NT2/D1 (cell line): ENCODE data around the gene MED12L.

Experiments
- DNase-seq: peaks from one replicate; pipeline ENCODE4 v3.0.0-alpha.2; 2011; ENCODE audit warnings: low read depth, low spot score
- H3K27me3 ChIP-seq: 2 replicates; pipeline ENCODE4 v1.6.0; 2011; ENCODE audit warnings: mild to moderate bottlenecking; ENCODE audit not compliant: insufficient read length, insufficient read depth
- H3K36me3 ChIP-seq: 2 replicates; pipeline ENCODE4 v1.6.1; 2011; ENCODE audit warnings: mild to moderate bottlenecking, low read length, mixed read lengths; ENCODE audit not compliant: insufficient read depth, insufficient read length
- H3K4me1 ChIP-seq: 2 replicates; pipeline ENCODE4 v1.5.1; 2011; ENCODE audit not compliant: insufficient read depth, insufficient read length
- H3K4me3 ChIP-seq: 2 replicates; pipeline ENCODE4 v1.5.1; 2011; ENCODE audit warnings: low read depth; ENCODE audit not compliant: insufficient read length
- H3K9ac ChIP-seq: 2 replicates; pipeline ENCODE4 v1.6.0; 2011; ENCODE audit warnings: low read depth; ENCODE audit not compliant: insufficient read length
- H3K9me3 ChIP-seq: 2 replicates; pipeline ENCODE4 v1.5.1; 2011; ENCODE audit warnings: mild to moderate bottlenecking, low read length; ENCODE audit not compliant: insufficient read depth
- SUZ12 ChIP-seq: IDR thresholded peaks from 2 replicates; pipeline ENCODE4 v1.6.1; 2011; ENCODE audit not compliant: insufficient read length, insufficient read depth; ENCODE audit errors: extremely low read depth
- YY1 ChIP-seq: IDR thresholded peaks from 2 replicates; pipeline ENCODE4 v1.6.1; 2011; ENCODE audit not compliant: insufficient read length, insufficient read depth
- ZNF274 ChIP-seq: IDR thresholded peaks from 2 replicates; pipeline ENCODE4 v1.6.1; 2011; ENCODE audit warnings: mild to moderate bottlenecking, low read depth, low read length

MED12L gene

DNA sequence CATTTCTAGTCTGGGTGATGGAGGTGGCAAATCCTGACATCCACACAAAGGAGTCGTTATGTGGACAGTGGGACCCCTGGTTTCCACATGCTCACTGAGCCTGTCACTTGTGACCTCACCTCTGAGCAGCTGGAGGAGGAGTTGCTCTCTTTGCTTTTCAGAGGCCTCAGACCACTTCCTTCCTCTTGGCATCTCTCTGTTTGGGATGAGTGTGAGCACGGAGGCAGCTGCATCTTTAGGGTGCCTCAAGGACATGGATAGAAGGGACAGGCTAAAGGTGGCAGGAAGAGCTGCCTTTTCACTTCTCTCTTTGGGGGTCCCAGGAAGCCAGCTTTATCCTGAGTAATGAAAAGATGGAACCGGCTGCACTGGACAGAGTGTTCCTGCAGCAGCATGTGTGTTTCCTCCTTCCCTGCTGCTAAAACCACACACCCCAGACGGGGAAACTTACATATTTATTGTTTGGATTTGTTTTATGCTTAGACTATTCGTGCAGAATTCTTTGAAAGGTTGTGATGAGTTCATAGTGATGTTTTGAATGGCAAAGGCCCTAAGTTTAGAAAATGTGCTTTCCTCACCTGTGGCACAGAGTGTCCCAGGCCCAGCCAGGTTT lies 85.8 kb downstream of the MED12L start:
- no peak overlapping the region for H3K9ac ChIP-seq
- no peaks in the 10 kb centered on the region for H3K9me3 ChIP-seq
- TF ChIP-seq SUZ12 (no peak), YY1 (no peak), ZNF274 (no peak)
- H3K36me3 ChIP-seq: peaks cover 7% of the 10 kb centered on the region
- no peaks in the 10 kb centered on the region for H3K27me3 ChIP-seq
- H3K4me3 ChIP-seq: no peak overlapping the region
- H3K4me1 ChIP-seq: no peaks in the 10 kb centered on the region
- DNase-seq: no peak

DNA sequence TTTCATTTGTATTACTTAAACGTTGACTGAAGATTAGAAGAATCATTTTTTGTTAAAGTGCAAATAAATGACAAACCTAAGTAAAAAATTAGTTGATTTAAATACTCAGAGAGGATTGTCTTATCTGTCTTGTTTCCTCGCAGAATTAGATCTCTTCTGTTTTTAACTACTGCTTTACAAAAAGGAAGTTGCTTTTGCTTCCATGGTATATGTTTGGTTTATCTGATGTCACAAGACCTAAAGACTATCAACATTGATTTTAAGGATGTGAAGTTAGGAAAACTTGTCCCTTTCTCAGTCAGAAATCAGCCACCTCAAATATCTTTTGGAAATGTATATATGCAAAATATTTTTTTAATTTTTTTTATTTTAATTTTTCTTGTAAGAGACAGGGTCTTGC lies 88.9 kb downstream of the MED12L start:
- no peak overlapping the region for H3K4me3 ChIP-seq
- no peaks in the 10 kb centered on the region for H3K9me3 ChIP-seq
- H3K9ac ChIP-seq: no peak overlapping the region
- no peak for DNase-seq
- H3K4me1 ChIP-seq: no peaks in the 10 kb centered on the region
- H3K27me3 ChIP-seq: no peaks in the 10 kb centered on the region
- TF ChIP-seq ZNF274 (no peak), YY1 (no peak), SUZ12 (no peak)
- H3K36me3 ChIP-seq: peaks cover 3% of the 10 kb centered on the region

DNA sequence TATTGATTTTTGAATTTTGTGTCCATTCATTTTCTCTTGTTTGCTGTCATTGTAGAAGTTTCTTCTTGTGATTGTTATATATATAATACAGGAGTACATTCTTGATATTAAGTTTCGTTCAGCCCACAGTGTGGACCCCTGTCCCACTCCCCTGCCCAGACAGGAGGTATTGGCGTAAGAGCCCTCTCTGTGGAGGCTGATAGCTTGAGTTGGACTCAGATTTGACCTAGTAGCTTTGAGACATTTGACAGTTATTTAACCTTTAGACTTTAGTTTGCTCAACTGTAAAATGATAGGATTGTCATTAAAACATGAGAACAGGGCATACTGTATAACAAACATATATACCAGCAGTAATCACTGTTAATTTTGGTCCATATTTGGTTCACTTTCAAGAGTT lies 90.5 kb downstream of the MED12L start:
- H3K9me3 ChIP-seq: no peaks in the 10 kb centered on the region
- no peaks in the 10 kb centered on the region for H3K27me3 ChIP-seq
- H3K4me3 ChIP-seq: no peak overlapping the region
- no peak overlapping the region for H3K9ac ChIP-seq
- TF ChIP-seq SUZ12 (no peak), ZNF274 (no peak), YY1 (no peak)
- no peak for DNase-seq
- no peaks in the 10 kb centered on the region for H3K4me1 ChIP-seq
- H3K36me3 ChIP-seq: peaks cover 3% of the 10 kb centered on the region

DNA sequence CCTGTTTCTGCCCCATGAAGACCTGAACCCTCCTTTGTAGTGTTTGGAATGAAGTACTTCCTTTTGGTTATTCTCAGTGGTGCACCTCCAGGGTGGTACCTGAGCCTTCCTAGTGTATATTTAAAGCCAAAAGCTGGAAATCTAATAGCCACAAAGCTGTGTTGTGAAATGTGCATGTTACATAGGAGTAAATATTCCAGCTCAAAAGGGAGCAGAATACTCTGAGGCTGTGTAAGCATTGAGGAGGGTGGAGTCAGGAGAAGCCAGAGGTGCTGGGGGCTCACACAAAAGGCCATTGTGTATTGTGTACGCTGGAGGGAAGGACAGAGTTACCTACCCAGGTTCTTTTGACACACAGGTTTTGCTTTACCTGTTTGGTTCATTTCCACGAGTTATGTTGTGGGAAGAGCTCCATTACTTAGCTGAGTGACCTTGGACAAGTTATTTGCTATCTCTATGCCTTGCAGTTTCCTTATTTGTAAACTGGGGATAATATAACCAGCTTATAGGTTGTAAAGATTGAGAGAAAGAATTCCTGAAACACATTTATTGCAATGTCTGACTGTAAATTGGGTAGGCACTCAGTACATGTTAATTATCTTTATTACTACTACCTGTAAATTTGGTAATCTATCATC lies 92.9 kb downstream of the MED12L start:
- Histone ChIP-seq H3K9ac (no peak overlapping the region), H3K4me3 (no peak overlapping the region), H3K36me3 (no peaks in the 10 kb centered on the region), H3K9me3 (no peaks in the 10 kb centered on the region), H3K27me3 (no peaks in the 10 kb centered on the region), H3K4me1 (no peaks in the 10 kb centered on the region)
- DNase-seq: no peak
- TF ChIP-seq SUZ12 (no peak), YY1 (no peak), ZNF274 (no peak)

DNA sequence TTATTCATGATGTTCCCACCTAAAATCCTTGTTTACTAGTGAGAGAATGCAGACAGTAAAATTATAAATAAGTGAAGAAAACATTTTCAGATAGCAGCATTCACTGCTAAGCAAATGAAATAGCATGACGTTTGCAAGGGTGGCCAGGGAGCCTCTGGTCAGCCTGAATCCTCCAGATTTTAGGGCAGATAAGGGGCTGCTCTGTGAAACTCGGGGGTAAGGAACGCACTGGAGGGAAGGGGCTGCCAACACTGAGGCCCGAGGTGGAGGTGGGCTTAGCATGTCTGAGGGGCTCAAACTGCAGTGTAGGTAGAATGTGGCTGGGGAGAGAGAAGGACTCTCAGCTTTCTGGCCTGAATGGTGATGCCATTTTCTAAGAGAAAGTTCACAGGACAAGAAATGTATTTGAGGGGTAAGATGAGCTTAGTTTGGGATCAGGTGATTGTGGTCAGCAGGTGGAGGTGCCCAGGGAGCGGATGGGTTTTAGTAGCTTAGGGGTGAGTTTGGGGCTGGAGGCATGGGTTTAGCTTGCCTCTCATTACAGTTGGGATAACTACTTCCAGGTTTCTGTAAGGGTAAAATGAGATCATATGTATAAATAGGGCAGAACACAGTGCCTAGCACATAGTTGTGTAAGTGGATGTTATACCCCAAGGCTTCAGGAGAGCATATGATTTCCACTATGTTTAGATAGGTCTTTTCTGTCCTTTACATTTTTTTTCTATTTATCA lies 97.0 kb downstream of the MED12L start:
- no peaks in the 10 kb centered on the region for H3K36me3 ChIP-seq
- TF ChIP-seq SUZ12: no peak
- no peak for TF ChIP-seq YY1
- no peak for TF ChIP-seq ZNF274
- no peaks in the 10 kb centered on the region for H3K27me3 ChIP-seq
- DNase-seq: no peak
- no peak overlapping the region for H3K4me3 ChIP-seq
- H3K9me3 ChIP-seq: no peaks in the 10 kb centered on the region
- no peak overlapping the region for H3K9ac ChIP-seq
- H3K4me1 ChIP-seq: no peaks in the 10 kb centered on the region

DNA sequence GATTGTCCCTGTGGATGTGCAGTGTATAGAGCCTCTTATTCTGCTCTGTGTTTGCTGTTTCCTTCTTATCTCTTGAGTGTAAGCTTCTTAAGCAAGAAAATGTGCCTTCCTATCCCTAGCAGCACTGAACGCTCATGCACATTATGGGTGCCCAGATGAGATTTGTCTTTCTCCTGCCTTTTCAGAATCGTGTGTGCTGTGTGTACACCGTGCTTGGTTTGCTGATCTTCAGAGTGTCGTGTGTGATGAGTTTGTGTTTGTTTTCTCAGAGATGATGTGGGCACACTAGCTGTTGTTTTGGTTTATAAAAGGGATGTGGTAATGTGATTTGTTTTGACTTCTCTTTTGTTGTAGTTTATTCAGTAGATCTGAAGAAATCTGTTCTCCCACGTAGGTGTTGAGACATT lies 97.8 kb downstream of the MED12L start:
- DNase-seq: no peak
- H3K27me3 ChIP-seq: no peaks in the 10 kb centered on the region
- H3K36me3 ChIP-seq: no peaks in the 10 kb centered on the region

DNA sequence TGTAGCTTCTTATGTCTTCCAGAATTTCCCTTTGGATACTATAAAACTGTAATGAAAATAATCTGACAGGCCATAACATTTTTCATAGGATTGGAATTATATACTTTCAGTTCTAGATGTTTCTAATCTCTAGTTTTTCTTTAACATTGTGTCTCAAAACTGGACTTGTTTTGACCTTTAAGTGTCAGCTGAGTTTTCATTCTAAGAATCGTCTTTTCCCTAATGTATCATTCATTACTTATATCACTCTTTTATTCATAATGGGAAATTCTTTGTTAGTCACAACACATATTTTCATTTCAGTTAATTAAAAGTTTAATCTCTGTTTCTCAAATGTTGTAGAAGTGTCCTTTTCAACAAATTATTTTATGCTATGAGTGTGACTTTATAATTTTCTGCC lies 105.6 kb downstream of the MED12L start:
- TF ChIP-seq YY1: no peak
- no peak for TF ChIP-seq SUZ12
- no peak for TF ChIP-seq ZNF274
- no peaks in the 10 kb centered on the region for H3K4me1 ChIP-seq
- no peaks in the 10 kb centered on the region for H3K9me3 ChIP-seq
- no peak for DNase-seq
- H3K4me3 ChIP-seq: no peak overlapping the region
- H3K9ac ChIP-seq: no peak overlapping the region
- no peaks in the 10 kb centered on the region for H3K27me3 ChIP-seq
- H3K36me3 ChIP-seq: peaks cover 18% of the 10 kb centered on the region

More for the DNA sequence above, 97.8 kb downstream of the MED12L start:
- Histone ChIP-seq H3K4me1 (no peaks in the 10 kb centered on the region), H3K9ac (no peak overlapping the region), H3K4me3 (no peak overlapping the region), H3K9me3 (no peaks in the 10 kb centered on the region)
- no peak for TF ChIP-seq SUZ12
- no peak for TF ChIP-seq ZNF274
- TF ChIP-seq YY1: no peak
